IPS DF 19.7 (cell line): ENCODE data around the gene RNF31.

Experiments used
- DNase-seq: peaks from one replicate; pipeline ENCODE4 v3.0.0-alpha.2; 2013; ENCODE audit warnings: low read depth, low spot score

The RNF31 gene

DNA sequence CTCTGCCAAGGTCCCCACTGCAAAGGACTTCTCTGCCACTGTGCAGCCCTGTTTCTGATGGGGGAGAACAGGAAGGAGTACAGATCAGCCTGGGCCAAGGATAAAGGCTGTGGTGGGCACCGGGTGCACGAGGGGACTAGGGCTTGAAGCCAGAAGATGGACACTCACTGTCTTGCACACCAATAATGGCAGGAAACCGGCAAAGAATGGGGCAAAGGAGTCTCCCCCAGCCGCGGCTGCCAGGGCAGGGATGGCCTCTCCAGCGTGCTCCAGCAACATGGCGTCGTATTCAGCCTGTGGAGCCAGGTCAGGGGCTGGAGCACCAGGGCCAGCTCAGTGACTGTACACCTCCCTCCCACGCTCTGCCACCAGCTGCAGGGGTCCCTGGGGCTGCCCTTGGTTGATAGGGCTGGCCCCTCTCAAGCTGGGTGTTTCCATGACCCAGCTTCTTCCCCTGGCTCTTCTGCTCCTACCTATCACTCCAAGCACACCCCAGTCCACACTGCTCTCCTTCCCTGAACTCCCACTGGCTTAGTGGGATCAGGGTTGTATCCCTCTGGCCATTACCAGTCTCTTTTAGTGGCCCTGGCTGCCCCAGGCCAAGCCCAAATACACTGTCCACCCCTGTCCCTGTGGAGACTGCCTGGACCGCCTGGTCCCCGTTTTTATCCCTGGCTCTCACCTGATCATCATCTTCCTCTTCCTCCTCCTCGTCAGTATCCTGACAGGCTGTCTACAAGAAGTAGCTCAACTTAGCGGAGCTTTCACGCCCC lies 35.0 kb downstream of the RNF31 start:
- no peak for DNase-seq

DNA sequence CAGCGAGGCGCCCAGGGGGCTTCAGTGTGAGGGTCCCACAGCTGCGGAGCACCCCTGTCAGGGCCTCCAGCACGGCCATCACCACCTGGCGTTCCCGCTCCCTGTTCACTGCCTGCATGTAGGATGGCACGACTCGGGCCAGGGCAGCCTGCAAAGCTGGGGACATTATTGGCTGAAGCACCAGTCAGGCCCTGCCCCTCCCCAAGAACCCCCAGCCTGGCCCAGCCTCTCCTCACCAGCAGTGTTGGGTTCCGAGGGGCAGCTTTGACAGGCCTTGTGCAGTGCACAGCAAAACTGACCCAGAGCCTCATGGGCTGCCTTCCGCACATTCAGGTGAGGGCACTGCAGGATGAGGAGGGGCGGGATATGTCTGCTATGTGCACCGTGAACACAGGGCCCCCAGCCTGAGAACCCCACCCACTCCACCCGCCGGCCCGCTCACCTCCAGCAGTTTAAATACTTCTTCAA lies 35.8 kb downstream of the RNF31 start:
- DNase-seq: no peak

DNA sequence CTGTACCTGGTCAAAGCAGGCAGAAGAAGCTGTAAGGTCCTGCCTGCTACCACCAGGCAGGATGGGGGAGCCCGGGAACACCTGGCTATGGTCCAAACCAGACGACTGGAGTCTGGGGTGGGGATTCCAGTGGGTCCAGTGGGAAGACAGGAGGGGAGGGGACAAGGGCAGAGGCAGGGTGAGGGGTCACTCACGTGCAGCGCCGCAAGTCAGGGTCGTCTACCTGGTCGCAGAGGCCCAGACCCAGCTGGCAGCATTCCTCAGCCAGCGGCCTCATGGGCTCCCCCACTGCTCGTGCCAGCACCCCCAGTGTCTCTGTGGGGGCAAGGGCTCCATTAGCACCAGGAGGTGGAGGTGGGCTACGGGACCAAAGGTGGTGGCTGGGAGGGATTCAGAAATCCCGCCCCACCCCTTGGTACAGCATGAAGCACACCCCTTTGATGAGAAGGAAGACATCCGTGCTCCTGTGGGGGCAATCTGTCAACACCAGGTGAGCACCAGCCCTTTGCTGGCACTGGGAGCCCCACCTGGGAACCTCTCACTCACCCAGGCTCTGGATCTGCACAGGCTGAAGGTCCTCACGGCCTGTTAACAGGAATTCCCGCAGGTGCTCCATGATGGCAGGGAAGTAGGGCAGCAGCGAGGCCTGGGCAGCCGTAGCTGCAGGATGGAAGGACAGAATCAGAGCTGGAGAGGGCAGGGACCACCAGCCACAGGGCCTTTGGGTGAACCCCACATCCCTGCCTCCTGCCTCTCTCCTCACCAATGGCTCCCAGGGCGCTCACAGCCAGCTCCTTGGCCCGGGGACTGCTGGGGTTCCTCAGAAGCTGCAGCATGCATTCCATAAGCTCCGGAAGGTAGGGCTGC lies 37.0 kb downstream of the RNF31 start:
- DNase-seq: no peak

- DNase-seq: no peak
These were observed 37.7 kb downstream of the RNF31 start for GRCh38 chr14:24185026-24185425.

GRCh38 chr14:24185741-24186140 lies 38.4 kb downstream of the RNF31 start:
- DNase-seq: no peak

- no peak for DNase-seq
These were observed 39.7 kb downstream of the RNF31 start for GRCh38 chr14:24186831-24187538.

GRCh38 chr14:24187539-24187915 lies 40.2 kb downstream of the RNF31 start:
- DNase-seq: no peak

GRCh38 chr14:24188251-24189058 lies 41.2 kb downstream of the RNF31 start, which contains the start of gene IPO4:
TSS of gene IPO4 (minus strand) at chr14:24188816. CDS start at chr14:24188787, 29 bp downstream.
- DNase-seq: peak; percentile 95

DNA sequence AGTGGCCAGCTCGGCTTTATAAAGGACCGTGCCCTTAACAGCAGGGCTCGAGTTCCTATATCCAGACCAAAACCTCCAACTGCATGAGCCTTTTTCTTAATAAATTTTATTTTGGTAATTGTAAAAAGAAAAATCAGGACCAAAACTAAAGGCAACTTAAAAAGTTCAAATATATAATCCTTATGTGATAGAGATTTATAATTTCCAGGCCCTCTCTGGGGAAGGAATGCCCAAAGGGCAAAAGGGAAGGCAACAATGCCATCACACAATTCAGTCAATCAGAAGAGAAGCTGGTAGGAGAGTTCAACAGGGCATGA lies 41.7 kb downstream of the RNF31 start:
- DNase-seq: no peak

- DNase-seq: no peak
These were observed 42.2 kb downstream of the RNF31 start for GRCh38 chr14:24189460-24189859.

DNA sequence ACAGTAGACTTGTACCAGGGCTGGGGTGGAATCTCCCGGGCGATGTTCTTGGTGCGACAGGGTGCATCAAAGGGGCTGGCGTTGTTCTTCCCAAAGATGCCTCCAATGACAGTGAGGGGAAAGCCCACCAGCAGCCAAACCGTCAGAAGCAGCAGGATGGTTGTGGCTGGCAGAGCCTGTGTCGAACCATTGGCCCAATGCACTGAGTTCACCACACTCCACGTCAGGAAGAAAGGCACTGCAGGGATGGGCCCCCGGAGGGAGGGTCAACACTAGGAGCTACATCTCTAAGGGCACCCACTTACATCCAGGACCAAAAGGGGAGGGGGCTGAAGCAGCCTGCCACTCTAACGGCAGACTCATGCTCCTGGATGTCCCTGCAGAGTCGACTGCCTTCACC lies 43.1 kb downstream of the RNF31 start:
- DNase-seq: no peak

- no peak for DNase-seq
These were observed 45.6 kb downstream of the RNF31 start for GRCh38 chr14:24192933-24193332.

GRCh38 chr14:24194186-24194872 lies 47.0 kb downstream of the RNF31 start:
- no peak for DNase-seq

GRCh38 chr14:24194873-24195185 lies 47.5 kb downstream of the RNF31 start:
- DNase-seq: no peak

DNA sequence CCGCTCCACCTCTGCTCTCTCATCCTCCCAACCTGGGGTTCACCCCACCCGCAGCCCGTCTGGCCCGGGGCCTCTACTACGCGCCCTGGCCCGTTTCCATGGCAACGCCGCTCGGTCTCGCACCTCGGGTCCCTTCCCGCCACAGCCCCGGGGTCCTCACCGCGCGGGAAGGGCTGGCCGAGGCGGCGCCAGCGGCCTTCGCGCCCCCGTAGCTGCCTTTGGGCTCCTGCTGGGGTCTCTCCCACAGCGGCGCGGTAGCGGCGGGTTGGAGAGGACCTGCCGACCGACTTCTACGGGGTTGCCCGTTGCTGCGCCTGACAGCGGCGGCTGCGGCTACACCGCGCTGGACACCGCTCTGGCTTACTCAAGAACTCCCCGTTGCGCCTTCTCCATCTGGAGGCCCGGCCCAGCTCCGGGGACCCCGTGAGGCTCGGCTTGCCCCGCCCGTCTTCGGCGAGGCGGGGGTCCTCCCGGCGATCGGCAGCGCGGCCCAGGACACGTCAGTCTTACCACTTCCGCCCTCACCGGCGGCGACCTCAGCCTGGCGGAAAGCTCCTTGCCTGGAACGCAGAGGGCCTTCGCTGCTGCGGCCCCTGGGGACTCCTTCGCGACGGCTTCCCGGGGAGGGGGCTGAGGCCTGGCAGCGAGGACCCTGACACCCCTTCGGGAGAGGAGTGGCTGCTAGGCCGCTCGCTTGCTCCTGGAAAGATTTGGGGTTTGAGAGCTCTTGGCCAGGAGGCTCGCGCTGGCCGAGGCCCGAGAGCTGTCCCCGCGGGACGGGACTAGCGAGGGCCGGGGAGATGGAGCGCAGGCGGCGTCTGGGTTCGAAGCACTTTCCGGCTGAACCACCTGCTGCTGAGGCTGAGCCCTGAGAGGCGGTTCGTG lies 48.1 kb downstream of the RNF31 start, which contains the start of gene TM9SF1:
TM9SF1 (minus strand) TSS at position 256 of the 885 bp plus-strand sequence. CDS start 422 bp downstream, outside the sequence.
- no peak for DNase-seq

GRCh38 chr14:24196071-24197055 lies 49.1 kb downstream of the RNF31 start:
- no peak for DNase-seq

DNA sequence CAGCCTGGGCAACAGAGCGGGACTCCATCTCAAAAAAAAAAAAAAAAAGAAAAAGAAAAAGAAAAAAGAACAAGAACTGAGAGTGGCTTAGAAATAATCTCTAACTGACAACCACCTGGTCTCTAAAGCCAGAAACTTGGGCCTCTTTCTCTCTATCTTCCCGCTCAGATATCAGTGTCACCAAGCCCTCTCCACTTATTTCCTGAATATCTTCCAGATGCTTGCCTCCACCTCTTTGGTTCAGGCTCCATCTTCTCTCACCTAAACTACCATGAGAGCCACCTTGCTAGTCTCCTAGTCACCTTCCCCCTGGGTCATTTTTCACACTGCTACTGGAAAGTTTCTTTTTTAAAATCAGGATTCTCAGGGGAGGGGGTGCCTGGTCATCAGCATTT lies 49.8 kb downstream of the RNF31 start:
- DNase-seq: no peak

DNA sequence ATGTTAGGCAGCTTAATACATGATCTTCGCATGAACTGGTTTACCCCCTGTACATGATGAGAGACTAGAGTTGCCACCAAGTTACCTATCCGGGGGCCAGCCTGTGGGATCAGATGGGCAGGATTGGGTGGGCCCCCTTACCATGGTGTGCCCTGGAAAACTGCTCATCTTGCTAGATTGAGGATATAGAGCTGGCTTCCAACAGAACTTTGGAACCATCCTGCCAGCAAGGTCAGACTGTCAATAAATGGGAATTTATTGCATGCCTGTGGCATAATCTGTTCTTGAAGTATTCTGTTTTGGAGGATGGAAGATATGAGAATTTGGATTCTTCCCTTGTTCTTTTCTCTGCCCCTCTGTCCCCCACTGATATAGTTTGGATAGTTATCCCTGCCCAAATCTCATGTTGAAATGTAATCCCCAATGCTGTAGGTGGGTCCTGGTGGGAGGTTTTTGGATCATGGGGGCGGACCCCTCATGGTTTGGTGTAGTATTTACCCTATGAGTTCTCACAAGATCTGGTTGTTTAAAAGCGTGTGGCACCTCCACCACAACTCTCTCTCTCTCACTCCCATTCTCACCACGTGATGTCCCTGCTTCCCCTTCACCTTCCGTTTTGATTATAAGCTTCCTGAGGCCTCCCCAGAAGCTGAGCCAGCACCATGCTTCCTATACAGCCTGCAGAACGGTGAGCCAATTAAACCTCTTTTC lies 51.7 kb downstream of the RNF31 start:
- DNase-seq: no peak
